ENCODE measurements around the gene ARL11.

DNA sequence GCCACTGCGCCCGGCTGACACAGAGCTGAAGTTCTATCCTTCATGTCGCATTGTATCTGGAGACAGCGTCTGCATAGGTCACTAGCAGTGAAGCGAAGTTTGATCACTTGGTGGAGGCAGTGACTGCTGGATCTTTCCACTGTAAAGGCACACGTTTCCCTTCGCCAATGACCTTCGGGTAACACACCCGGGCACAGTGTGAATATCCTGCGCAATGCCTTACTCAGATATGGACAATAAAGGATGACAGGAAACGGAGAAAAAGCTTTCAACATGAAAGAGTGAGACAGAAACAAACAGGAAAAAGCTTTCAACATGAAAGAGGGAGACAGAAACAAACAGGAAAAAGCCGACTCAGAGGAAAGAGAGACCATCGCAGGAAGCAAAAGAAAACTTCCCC is 17.1 kb downstream of the ARL11 start:
- TF ChIP-seq POLR2AphosphoS5 (IDR thresholded peaks at IDR 0.05) (no peak), POLR2A (IDR thresholded peaks at IDR 0.05) (no peak)
